NCI-H1417 (cell line): ENCODE data around the gene PHYHD1.

Source experiments
- DNase-seq, 3 experiments: peaks; one replicate each; lab custom pipeline; 2025; lab: John Stamatoyannopoulos, UW

The PHYHD1 gene

DNA sequence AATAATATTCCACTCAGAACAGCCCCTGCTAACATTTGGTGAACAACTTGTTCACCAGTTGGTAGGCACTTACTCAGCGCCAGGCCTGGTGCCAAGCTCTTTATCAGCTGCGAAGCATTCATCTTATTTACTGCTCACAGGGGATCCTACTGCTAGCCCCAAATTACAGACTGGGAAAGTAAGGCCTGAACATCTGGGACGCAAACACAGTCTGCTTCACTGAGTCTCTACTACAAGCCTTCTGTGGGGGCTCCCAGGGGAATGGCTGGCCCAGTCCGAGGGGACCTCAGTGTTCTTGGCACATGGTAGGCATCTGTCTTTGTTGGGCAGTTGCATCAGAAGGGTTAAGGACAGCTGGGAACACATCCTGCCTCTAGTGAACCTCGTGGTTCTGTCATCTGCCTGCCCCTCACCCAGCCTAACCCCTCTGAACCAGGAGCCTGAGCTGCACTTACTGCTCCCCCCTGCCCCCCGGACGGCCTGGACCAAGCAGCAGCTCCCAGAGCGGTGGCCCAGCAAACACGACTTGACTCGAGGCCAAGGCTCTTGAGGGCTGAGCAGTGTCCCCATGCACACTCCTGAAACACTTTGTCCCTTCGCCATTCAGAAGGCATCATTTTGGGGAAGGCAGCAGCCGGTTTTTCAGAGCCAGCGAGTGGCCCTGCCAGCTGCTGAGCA, at the start of gene PHYHD1:
PHYHD1 (plus strand) TSS at position 602 of the 678 bp plus-strand sequence. CDS start 1,342 bp downstream, outside the sequence.
- peak in 1 of 3 experiments; percentile 5 for DNase-seq

DNA sequence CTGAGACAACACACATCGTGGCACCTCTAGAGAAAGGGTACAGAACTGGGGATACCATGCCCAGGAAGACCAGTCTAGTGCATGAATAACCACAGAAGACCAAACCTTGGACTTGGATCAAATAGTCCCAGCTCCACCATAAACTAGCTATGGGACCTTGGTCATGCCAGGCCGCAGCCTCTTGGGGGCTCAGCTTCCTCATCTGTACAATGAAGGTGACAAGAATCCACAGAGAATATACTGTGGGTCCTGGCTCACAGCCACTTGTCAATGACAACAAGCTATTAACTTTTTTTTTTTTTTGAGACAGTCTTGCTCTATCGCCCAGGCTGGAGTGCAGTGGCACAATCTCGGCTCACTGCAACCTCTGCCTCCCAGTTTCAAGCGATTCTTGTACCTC, 42.9 kb upstream of the PHYHD1 start:
- DNase-seq, result no peak

DNA sequence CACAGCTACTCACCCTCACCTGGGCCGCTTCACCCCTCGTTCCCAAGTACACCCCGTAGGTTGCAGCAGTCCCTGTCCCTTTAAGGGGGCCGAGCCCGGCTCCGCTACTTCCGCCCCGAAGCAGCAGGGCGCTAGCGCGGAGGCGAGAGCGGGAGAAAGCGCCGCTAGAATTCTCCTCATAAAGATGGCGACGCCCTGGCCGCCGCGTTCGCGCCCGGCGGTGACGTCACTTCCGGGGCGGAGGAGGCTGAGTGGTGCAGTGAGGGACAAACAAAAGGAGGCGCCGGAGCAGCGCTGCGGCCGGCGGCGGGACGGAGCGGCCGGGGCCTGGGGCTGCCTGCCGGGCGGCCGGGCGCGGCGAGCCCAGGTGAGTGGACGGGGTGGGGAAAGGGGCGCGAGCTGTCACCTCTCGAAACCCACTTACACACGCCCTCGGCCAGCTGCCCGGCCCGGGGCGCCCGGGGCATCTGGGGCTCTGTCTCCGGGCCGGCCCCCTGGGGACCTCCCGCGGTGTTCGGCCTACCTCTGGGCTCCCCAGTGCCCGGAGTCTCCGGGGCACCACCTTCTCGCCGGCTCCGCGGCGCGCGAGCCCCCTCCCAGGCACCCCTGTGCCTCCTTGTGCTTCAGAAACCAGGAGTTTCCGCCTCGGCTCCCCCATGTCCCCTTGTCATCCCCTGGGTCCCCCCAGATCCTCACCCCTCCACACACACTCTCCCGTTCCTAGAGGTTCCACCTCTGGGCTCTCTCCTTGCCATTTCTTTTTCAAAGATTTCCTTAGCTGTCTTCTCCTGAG, 38.7 kb upstream of the PHYHD1 start, which contains the start of the genes KYAT1 and LRRC8A:
KYAT1 (minus strand) TSS at position 67 of the 793 bp plus-strand sequence. CDS start 36,545 bp downstream, outside the sequence.
LRRC8A (plus strand) TSS at position 250 of the 793 bp plus-strand sequence. CDS start 25,032 bp downstream, outside the sequence.
- DNase-seq, result peak; percentile 94 to 99 (median 98)

DNA sequence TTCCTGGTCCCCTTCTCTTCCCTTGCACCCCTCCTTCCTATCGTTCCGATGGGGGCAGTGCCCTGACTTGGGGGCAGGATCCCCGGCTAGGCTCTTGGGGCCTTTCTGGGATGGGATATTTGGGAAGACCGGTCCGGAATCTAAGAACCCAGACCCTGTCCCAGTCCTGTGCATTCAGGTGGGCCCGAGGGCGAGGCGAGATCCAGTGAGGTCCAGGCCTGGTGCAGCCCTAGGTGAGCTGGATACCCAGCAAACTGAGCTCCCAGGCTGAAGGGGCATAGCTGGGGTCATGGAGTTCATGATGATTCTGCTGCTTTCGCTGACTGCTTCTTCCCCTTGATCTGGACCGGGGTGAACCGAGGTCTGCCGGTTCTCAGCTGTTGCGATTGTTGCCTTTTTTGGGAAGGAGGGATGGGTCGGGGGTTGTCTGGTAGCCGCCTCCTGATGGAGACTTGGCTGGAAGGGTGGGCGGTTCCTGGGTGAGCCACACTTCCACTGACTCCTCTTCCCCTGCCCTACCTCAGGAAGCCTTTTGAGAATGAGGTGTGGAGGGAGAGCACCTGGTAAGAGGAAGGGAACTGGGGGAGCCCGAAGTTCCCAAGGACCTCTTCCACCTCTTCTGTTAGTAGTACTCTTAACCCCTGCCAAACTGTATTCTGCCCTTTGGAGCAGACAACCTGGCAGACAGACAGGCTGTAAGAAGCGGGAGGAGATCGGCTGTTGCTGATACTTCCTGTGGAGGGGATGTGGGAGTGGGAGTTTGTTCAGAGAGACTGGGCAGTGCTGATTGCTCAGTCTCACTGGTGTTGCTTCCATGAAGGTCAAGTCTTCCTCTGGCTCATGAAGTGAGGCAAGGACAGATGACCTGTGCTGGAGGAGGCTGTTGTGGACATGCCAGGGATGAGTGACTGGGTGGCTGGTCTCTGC, 37.8 kb upstream of the PHYHD1 start:
- DNase-seq, result peak in 1 of 3 experiments; percentile 61

DNA sequence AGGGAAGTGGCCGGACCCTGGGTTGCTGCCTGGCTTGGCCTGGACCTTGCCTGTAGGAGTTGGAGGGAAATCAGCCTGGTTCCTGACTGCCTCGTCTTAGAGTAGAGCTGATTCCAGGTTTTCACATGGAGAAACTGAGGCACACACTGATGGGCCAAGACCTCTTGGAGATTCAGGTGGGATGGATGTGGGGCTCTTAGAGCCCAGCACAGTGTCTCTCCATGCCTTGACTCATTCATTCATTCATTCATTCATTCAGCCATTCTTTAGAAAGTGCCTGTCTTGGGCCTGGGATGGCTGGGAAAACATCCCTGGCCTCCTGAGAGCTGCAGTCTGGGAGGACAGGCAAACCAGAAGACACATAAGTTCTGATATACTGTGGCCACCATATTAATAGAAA, 36.6 kb upstream of the PHYHD1 start:
- DNase-seq, result no peak

DNA sequence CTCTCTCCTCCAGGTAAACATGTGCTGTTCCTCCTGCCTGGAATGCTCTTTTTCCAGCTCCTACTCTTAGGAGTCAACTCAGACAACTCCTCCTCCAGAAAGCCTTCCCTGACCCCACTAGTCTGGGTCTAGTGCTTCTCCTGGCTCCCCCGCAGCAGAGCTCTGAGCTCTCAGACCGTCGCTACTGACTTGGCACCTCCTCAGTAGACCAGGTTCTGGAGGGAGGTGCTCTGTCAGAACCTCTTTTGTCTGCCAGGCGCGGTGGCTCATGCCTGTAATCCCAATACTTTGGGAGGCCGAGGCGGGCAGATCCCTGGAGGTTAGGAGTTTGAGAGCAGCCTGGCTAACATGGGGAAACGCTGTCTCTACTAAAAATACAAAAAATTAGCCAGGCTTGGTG, 35.4 kb upstream of the PHYHD1 start:
- DNase-seq, result no peak

DNA sequence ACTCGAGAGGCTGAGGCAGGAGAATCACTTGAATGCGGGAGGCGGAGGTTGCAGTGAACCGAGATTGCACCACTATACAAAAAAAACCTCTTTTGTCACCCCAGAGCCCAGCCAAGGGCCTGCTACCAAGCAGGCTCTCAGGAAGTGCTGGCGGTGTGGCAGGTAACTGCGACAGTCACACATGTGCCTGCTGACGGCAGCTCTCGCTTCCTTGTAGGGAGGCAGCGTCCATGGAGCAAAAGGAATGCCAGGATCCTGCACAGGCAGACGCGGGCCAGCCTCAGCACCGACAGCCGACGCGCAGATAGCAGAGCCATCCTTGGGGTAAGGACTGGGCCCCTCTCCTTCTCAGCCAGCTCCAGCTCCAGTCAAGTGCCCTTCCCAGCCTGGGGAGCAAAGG, 35.0 kb upstream of the PHYHD1 start:
- DNase-seq, result no peak

DNA sequence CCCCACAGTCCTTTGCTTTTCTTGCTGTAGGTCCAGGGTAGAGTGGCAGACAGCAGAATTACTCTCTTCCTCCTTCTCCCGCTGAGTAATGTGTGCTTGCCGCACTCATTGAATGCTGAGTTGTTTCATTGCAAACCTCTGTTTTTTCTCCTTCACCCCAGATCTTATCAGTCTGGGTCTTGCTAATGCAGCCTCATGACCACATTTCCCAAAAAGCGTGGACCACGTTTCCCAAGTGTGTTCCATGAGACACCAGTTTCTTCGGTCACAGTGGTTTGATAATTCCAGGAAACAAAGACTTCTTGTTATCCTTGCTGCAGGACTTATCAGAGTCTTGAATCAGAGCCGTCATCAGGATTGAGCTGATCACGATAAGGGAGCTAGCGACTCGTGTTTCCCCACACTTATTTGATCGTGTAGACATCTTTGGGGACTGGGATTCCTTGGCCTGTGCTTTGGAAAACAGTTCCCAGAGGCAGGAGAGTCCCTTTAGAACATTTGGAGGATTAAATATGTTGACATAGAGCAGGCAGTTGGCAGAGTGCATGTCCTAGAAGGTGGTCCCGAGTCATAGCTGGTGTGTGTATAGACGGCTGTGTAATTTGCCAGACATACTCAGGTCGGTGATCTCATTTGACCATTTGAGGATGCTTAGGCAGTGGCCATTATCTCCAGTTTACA, 34.4 kb upstream of the PHYHD1 start:
- no peak for DNase-seq

DNA sequence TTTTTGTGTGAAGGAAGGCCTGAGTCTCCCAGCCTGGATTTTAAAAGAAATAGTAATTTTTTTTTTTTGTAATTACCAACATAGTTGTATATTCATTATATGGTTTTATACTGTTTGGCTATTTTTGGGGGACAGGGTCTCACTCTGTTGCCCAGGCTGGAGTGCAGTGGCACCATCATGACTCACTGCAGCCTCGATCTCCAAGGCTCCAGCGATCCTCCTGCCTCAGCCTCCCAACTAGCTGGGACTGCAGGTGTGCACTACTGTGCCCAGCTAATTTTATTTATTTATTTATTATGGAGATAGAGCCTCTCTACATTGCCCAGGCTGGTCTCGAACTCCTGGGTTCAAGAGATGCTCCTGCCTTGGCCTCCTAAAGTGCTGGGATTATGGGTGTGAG, 33.7 kb upstream of the PHYHD1 start:
- no peak for DNase-seq

DNA sequence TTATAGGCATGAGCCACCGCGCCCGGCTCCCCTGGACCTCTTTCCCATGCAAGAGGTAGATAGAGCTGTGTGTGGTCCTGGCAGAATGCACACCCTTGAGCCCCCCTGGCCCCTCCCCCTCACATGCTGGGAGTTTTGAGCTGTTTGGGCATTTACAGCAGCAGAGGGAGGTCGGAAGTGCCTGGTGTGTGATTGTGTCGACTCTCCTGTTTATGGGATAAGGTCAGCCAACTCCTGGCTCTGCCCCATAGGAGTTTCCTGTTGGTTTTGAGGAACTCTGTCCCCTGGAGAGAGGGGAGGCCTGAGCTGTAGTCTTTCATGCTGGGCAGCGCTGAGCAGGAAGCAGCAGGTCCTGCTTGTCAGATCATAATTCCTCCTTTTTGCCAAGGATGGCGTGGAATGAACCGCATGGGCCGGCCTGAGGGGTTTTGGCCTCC, 32.9 kb upstream of the PHYHD1 start:
- no peak for DNase-seq

DNA sequence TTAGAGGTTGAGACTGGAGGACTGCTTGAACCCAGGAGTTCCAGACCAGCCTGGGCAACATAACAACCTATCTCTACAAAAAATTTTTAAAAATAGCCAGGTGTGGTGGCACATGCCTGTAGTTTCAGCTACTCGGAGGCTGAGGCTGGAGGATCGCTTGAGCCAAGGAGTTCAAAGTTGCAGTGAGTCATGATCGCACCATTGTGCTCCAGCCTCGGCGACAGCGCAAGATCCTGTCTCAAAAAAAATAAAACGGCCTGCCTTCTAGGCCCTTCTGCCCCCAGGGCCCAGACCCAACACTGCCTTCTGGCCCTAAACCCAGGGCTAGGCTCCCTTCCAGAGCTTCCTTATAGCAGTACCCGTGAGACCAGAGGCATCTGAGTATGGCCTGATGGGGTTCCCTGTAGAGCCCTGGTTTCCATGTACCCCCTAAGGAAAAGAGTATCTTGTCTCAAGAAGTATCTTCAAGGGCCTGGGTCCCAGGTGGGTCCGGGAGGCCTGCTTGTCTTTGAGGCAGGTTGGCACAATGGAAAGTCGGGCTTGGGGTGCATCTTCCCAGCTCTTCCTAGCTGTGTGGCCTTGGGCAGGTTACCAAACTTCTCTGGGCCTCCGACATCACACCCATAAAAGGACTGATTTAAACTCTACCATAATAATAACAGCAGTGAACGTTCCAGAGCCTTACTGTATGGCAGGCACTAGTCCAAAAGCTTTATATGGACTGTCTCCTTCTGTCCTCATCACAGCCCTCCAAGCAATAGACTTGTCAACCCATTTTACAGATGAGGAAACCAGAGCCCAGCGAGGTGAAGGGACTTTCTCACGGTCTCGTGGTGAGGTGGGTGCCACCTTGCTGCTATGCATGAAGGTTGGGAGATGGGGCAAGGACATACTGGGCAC, 29.2 kb upstream of the PHYHD1 start:
- DNase-seq, result no peak

DNA sequence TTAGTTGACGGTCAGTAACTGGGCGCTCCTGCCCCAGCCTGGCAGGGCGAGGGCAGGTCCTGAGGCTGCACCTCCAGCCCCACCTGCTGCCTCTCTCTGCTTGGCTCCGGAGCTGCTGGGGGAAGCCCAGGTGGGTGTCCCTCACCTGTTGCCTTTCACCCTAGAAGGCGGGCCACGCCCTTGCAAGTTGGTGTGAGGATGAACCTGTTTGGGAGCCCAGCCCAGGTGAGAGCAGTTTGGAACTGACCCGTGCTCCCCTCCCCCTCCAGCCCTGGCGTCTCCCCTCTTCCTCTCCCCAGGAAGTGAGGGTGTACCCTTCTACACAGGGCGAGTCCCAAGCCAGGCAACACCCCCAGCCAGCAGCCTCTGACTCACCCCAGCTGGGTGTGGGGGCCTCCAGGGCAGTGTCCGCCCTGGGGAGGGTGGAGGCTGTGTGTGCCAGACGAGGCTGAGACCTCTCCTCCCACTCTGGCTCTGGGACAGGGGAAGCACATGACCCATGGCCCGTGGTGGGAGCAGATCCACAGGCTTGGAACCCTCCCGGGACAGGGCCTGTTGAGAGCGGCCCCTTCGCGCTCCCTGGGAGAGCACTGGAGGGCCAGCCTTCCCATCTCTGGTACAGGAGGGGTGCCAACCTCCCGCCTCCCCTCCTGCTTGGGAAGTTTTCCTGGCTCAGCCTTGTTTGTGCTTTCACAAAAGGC, 28.4 kb upstream of the PHYHD1 start:
- DNase-seq, result no peak

DNA sequence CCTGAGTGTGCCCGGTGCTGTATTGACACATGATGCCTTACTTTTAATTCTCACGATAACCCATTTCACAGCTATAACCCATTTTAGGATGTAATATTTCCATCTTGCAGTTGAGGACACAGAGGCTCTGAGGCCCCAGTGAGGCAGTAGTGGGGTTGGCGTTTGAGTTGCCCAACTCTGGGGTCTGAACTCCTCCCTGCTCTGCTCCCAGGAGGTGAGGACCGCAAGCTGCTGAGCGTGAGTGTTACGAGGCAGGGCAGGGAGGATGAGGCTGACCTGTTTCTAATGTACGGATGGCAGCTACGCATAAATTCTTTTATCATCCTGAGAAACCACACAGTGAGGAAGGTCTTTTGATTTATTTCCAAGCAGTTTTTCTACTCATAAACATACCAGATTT, 27.4 kb upstream of the PHYHD1 start:
- DNase-seq, result no peak

DNA sequence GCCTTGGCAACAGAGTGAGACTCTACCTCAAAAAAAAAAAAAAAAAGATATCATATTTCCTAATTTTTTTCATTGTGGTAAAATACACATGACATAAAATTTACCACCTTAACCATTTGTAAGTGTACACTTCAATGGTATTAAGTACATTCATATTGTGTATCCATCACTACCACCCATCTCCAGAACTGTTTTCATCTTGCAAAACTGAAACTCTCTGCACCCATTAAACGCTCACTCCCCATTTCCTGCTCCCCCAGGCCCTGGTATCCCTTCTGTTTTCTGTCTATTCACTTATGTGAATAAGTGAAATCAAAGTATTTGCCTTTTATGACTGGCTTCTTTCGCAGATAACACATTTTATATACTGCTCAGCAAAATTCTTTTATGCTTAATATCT, 26.0 kb upstream of the PHYHD1 start:
- DNase-seq, result no peak

DNA sequence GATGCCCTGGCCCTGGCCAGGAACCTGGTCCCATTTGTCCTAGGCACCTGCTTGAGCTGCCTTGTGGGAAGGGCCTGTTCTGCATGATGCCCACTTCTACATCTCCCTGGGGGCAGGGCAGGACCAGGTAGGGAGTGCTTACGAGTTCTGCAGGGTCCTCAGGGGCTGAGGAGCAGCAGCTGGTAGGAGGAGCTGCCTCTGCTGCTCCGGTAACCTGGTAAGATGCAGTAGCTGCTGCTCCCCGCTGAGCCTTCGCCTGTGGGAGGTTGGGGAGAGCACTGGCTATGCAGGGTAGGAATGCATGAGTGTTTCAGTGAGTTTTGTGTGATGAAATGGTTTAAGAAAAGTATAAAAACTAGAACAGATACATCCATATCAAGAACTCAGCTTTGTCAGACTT, 25.2 kb upstream of the PHYHD1 start:
- DNase-seq, result peak in 2 of 3 experiments; percentile 22 to 29

DNA sequence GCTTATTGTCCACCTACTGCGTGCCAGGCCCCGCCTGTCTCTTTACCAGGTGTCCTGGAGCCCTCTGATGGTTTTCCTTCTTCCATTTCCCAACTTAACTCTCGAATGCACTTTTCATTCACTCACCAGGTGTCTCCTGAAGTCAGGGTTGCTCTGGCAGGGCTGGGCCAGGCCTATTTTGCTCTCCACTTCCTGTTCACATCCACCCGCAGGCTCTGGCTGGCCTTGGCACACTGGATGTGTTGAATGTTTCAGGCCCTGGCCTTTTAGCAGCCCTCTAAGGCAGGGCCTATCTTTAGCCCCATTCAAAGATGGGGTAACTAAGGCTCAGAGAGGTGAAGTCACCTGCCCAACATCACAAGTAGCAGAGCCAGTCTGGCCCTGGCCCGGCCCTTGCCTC, 22.4 kb upstream of the PHYHD1 start:
- no peak for DNase-seq

DNA sequence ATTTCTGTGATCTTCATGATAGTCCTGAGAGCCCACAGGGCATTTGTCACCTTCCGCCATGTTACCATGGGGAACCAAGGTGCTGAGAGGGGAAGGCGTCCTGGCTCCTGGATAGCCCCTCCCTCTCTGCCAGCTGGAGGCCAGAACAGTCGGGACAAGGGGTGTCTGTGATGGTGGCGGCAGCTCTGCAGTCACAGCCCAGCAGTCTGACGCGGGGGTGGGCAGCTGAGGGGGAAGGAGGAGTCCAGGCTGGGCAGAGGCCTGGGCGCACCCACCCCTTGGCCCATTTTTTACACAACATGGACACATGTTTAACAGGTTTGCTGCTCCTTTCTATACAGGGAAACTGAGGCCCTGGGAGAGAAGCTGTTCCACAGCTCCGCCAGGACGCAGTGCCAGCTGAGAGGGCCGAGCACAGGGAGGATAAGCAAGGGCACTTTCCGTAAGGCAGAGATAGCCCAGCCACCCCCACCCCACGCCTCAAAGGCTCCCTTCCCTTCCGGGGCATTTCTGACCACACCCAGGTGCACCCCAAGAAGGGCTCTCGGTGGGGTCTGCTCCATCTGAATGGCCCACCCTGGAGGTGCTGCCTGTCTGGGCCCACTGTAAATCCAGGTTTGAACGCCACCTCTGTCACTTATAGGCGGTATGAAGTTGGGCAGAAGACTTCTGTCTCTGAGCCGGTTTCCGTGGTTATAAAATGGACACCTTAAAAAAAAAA, 21.8 kb upstream of the PHYHD1 start:
- no peak for DNase-seq

DNA sequence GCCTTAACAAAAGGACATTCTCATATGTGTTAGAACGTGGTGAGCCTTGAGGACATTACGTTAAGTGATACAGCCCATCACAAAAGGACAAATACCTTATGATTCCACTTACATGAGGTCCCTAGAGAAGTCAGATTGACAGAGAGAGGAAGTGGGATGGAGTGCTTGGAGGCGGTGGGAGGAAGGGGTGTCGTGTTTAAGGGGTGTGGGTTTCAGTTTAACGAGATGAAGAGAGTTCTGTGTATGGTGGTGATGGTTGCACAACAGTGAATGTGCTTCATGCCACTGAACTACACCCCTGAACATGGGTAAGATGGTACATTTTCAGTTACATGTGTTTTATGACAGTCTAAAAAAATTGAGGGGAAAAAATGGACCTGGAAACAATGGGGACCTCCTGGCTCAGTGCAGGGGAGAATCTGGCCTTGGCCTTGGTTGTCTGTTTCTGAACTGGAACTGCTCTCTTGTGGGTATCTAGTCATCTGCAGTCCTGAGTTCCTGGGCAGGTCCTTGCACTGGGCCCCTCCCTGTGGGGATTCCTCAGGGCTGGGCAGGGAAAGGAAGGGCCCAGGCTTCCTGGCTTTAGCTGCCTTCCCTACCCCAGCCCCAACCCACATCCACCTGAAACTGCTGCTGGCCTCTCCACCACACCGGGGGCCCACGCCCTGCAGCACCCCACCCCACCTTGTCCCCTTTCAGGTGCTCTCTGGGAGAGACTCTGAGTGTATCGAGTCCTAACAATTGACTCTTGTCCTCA, 21.0 kb upstream of the PHYHD1 start:
- no peak for DNase-seq
